Ishikawa (cell line): Measurements from ENCODE around the gene TMEM150B.
A peak's percentile ranks its signal among the peaks of the same experiment; 100 is the strongest.

Experiments used
- CEBPB ChIP-seq: IDR thresholded peaks from 2 replicates; pipeline ENCODE4 v1.6.1; 2012
- CREB1 ChIP-seq: IDR thresholded peaks from 2 replicates; pipeline ENCODE4 v1.6.1; 2012; ENCODE audit warnings: low read depth
- EGR1 ChIP-seq: IDR thresholded peaks from 2 replicates; pipeline ENCODE4 v1.6.1; 2012
- EP300 ChIP-seq: IDR thresholded peaks from 2 replicates; pipeline ENCODE4 v1.6.1; 2012; ENCODE audit warnings: borderline replicate concordance
- FOXM1 ChIP-seq: IDR thresholded peaks from 2 replicates; pipeline ENCODE4 v1.6.1; 2012; ENCODE audit warnings: low read depth, borderline replicate concordance
- MAX ChIP-seq: IDR thresholded peaks from 2 replicates; pipeline ENCODE4 v1.6.1; 2012
- NFIC ChIP-seq: IDR thresholded peaks from 2 replicates; pipeline ENCODE4 v1.6.1; 2012
- RAD21 ChIP-seq: IDR thresholded peaks from 2 replicates; pipeline ENCODE4 v1.6.1; 2012; ENCODE audit warnings: low read depth
- REST ChIP-seq: IDR thresholded peaks from 2 replicates; pipeline ENCODE4 v1.6.1; 2012; ENCODE audit warnings: low read depth, mild to moderate bottlenecking
- TAF1 ChIP-seq: IDR thresholded peaks from 2 replicates; pipeline ENCODE4 v1.6.1; 2012; ENCODE audit warnings: low read depth, mild to moderate bottlenecking
- TCF12 ChIP-seq: IDR thresholded peaks from 2 replicates; pipeline ENCODE4 v1.6.1; 2012; ENCODE audit warnings: low read depth
- TEAD4 ChIP-seq: IDR thresholded peaks from 2 replicates; pipeline ENCODE4 v1.6.1; 2012
- USF1 ChIP-seq: IDR thresholded peaks from 2 replicates; pipeline ENCODE4 v1.6.1; 2012
- YY1 ChIP-seq: IDR thresholded peaks from 2 replicates; pipeline ENCODE4 v1.6.1; 2012; ENCODE audit warnings: low read depth
- ZBTB7A ChIP-seq: IDR thresholded peaks from 2 replicates; pipeline ENCODE4 v1.6.1; 2012; ENCODE audit warnings: low read depth

Gene TMEM150B

GRCh38 chr19:55325172-55325571 is at the start of gene TMEM150B:
Gene TMEM150B (minus strand): TSS chr19:55325341. CDS start chr19:55321036, 4,305 bp downstream.
- TF ChIP-seq YY1 = no peak
- no peak for TF ChIP-seq EP300
- TF ChIP-seq RAD21 = no peak
- TF ChIP-seq ZBTB7A = no peak
- no peak for TF ChIP-seq CREB1
- TF ChIP-seq TEAD4 = no peak
- no peak for TF ChIP-seq USF1
- TF ChIP-seq REST = no peak
- no peak for TF ChIP-seq TAF1
- TF ChIP-seq EGR1 = no peak
- no peak for TF ChIP-seq CEBPB
- no peak for TF ChIP-seq MAX
- no peak for TF ChIP-seq FOXM1
- no peak for TF ChIP-seq TCF12
- no peak for TF ChIP-seq NFIC

- no peak for TF ChIP-seq TAF1
Observed at GRCh38 chr19:55373993-55374757, 49.0 kb upstream of the TMEM150B start.

GRCh38 chr19:55373306-55373992 is 48.3 kb upstream of the TMEM150B start:
- TF ChIP-seq MAX (no peak), ZBTB7A (0 out of 2 replicates have a peak, but pooled peaks have one; percentile 25)

GRCh38 chr19:55372316-55373081 is 47.4 kb upstream of the TMEM150B start:
- no peak for TF ChIP-seq RAD21
- peak; percentile 22; the same call in 1 of the 2 replicates for TF ChIP-seq NFIC
- 0 out of 2 replicates have a peak, but pooled peaks have one; percentile 11 for TF ChIP-seq CREB1
- peak; percentile 78 for TF ChIP-seq ZBTB7A

GRCh38 chr19:55370305-55370988 is 45.3 kb upstream of the TMEM150B start, which contains the start of gene IL11:
Gene IL11 (minus strand): TSS chr19:55370463. CDS start chr19:55370310, 153 bp downstream.
- TF ChIP-seq EGR1 (no peak), TEAD4 (no peak), CEBPB (no peak), USF1 (no peak), NFIC (no peak), TAF1 (no peak), ZBTB7A (no peak), RAD21 (no peak), CREB1 (no peak), REST (no peak), EP300 (no peak), MAX (no peak), YY1 (no peak), TCF12 (no peak)
